HG03039 (cell line): Measurements from ENCODE around the gene RTP1.
"Not testable (repeated sequence)": the region's sequence is repeated elsewhere in the genome, so short reads cannot be mapped to it uniquely, and the experiment has no call there.

Experiments
- ATAC-seq: cut with Tn5 transposase; IDR thresholded peaks from one replicate; pipeline ENCODE4 v1.9.1; 2021; ENCODE audit warnings: mild to moderate bottlenecking, moderate library complexity; ENCODE audit not compliant: unreplicated experiment

RTP1 gene, protein sequence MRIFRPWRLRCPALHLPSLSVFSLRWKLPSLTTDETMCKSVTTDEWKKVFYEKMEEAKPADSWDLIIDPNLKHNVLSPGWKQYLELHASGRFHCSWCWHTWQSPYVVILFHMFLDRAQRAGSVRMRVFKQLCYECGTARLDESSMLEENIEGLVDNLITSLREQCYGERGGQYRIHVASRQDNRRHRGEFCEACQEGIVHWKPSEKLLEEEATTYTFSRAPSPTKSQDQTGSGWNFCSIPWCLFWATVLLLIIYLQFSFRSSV

GRCh38 chr3:187197335-187197649 lies at the start of gene RTP1:
Gene RTP1, plus strand, starts transcription at chr3:187197486. Its CDS starts 30 bp downstream, at chr3:187197516.
- no peak for ATAC-seq

DNA sequence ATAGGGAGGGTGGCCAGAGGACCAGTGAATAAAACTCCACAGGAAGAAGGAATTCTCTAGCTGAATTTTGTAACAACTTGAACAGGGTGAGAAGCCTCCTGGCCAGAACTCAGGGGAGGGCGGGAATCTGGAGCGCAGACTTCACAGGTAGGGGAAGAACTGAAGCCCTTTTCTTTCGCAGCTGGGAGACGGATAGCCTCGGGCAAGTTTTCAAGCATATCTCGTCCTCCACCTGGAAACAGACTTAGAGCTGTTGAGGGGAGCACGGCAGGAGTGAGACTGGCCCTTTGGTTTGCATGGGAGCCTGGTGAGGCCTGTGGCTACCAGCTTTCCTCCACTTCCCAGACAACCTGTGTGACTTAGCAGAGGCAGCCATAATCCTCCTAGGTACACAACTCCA lies 47.1 kb upstream of the RTP1 start:
- ATAC-seq: no peak

- no peak for ATAC-seq
Observed at GRCh38 chr3:187150599-187150998, 46.7 kb upstream of the RTP1 start.

DNA sequence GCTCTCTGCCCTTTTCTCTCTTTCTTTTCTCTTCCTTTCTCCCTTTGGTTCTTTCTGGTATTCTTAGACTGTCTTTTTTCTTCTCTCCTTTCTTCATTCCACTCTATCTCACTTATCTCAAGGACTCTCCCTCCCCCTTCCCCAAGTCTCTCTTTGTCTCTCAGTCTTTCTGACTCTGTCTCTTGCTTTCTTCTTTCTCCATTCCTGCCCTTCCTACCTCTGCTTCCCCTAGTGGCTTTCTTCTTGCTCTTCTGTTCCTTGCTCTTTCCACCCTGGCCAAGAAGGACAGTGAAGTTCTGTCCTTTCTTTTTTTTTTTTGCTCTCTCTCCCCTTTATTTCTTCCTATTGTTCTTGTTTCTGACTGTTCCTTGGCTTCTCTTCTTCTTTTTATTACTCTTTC lies 35.7 kb upstream of the RTP1 start:
- ATAC-seq: no peak

- ATAC-seq: no peak
Observed at GRCh38 chr3:187162265-187162953, 34.9 kb upstream of the RTP1 start.

DNA sequence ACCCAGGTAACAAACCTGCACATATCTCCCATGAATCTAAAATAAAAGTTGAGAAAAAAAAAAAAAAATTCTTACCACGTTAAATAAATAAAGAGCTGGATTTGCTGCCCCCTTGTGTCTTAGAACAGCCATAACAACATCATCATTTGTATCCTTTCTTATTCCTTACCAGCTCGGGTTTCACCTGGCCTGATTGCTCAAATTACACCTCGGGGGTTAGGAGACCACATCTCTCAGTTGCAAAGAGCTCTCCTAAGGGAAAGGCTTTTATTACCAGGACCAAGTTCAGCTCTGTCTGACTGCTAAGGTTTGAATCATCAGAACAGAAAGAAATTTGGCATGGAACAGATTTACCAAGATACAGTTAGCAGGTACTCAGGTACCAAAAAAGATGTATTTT lies 32.1 kb upstream of the RTP1 start:
- ATAC-seq: no peak

- no peak for ATAC-seq
Observed at GRCh38 chr3:187166750-187167149, 30.5 kb upstream of the RTP1 start.

- ATAC-seq: no peak
Observed at GRCh38 chr3:187167777-187168176, 29.5 kb upstream of the RTP1 start.

DNA sequence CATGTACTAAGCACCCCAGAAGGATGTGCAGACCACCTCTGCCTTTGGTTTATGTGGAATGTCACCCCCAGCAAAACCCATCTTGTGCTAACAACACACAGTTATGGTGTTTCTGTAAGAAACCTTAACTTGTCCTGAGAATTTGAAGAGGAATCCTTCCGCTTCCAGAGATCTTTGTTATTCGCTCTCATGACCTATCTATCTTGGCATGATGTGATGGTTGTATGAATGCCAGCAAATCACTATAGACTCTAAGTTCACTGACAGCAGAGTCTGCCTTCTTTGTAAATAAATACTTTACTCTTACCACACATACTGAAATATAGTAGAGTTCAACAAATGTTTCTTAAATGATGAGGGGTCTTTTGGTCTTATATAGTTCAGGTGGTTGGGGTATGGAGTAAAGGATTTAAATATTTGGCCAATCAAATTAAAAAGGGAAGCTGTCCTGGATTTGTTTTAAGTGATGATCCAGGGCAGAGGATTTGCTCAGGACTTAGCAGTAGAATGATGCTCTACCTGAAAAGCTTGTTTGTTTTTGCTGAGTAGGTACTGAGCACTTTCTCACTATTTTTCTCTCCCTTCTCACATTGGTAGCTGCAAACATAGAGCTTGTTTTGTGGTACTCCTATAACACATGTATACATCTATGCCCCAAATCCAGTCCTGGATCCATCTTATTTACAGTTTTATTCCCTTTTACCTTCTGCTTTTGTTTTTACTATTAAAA lies 27.9 kb upstream of the RTP1 start:
- ATAC-seq: no peak

- not testable (repeated sequence) for ATAC-seq
Observed at GRCh38 chr3:187170911-187171310, 26.4 kb upstream of the RTP1 start.

GRCh38 chr3:187172929-187173328 lies 24.4 kb upstream of the RTP1 start:
- no peak for ATAC-seq

GRCh38 chr3:187181454-187182170 lies 15.7 kb upstream of the RTP1 start:
- no peak for ATAC-seq

DNA sequence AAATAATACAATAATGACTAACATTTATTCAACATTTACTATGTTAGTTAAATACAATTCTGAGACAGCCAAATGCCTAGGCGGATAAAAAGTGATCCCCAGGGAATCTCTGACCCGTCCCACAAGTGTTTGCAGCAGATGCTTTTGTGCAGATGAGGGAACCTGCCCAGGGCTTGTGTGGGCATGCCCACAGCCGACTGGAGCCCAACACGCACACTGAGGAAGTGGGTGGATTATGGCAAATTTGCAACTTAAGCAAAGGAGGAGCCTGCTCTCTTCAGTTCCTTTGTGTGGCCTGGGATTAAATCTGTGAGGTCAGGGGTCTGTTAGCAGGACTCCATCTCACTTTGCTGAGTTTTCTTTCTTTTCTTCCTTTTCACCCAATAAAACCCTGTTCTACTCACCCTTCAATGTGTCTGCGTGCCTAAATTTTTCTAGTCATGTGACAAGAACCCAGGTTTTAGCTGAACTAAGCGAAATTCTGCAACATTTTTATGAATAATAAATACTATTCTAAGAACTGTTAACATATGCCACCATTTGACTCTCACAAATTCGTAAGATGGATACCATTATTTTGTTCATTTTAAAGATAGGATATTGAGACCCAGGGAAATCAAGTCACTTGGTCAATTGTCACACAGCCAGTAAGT lies 13.9 kb upstream of the RTP1 start:
- ATAC-seq: no peak

DNA sequence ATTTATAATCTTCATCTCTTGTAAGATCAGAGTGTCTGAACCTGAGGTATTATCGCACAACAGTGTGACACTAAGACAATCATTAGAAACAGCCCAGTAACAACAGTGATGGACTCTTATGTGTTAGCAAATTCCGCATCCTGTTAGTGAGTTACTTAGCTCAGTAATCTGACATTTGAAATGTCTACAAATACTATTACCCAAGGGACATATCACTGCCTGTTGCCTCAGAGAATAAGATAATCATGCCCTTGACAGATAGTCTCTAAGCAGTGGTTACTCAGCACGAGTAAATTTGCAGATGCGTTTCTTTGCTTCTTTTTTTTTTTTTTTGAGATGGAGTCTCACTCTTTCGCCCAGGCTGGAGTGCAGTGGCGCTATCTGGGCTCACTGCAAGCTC lies 13.4 kb upstream of the RTP1 start:
- ATAC-seq: no peak

GRCh38 chr3:187185759-187186158 lies 11.5 kb upstream of the RTP1 start:
- no peak for ATAC-seq

DNA sequence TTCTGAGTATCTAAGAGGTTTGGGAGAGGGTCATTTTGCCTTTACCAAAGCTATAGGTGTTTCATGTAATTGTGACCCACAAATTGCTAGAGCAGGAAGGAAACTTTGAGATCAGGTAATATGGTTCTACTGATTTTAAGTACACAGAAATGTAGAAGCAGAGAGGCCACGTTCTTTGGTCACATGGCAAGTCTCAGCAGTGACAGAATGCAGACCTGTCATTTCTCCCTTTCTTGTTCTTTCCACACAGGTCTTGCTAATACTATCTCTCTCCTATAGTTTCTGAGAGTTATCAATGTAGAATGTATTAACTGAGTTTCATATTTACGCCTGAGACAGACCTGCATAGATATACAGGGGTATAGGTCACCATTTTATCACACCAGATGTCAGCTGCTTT lies 10.9 kb upstream of the RTP1 start:
- ATAC-seq: no peak

GRCh38 chr3:187186801-187187421 lies 10.4 kb upstream of the RTP1 start:
- ATAC-seq: no peak

DNA sequence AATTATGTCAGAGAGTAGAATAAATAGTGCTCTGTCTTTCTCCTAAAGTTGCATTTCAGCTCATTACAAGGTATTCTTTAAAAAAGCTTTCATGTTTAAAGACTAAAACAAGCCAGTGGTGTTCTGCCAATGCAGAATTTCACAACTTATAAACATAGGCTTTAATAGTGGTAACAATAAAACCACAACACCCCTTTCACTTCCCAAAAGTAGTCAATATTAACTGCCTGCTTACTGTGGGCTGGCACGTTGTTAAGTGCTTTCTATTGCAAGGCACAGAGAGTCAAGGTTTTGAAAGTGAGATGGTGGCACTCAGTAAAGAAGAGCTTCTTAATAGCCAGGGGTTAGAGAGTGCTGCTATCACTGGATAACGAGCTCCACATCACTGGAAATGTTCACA lies 8.4 kb upstream of the RTP1 start:
- no peak for ATAC-seq

DNA sequence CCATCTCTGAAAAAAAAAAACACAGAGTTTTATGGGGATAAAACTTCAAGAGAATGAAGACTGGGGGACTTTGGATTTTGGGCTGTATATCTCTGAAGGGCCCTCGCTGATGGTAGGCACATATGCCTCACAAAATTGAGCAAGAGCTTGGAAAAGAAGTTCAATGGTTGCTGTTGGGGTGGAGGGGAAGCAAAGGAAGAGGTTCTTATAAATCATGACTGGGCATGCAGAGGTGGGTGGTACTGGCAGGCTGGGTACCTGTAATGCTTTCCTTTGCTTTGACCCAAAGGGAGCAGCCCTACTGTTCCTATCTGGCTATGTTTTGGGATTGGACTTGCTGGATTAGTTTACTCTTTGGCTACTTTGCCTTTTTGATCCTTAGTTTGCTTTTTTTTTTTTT lies 6.0 kb upstream of the RTP1 start:
- ATAC-seq: no peak

GRCh38 chr3:187193181-187193580 lies 4.1 kb upstream of the RTP1 start:
- ATAC-seq: no peak
